ENCODE results near the gene ACOX3. TPM values are rescaled to one million over a fixed set of nuclear protein-coding genes. Genes with fewer than 3 reads are reported as not detected.

Gene ACOX3
- total RNA-seq, 2 experiments from 2014 or later: 16.8 to 17.7 TPM

DNA sequence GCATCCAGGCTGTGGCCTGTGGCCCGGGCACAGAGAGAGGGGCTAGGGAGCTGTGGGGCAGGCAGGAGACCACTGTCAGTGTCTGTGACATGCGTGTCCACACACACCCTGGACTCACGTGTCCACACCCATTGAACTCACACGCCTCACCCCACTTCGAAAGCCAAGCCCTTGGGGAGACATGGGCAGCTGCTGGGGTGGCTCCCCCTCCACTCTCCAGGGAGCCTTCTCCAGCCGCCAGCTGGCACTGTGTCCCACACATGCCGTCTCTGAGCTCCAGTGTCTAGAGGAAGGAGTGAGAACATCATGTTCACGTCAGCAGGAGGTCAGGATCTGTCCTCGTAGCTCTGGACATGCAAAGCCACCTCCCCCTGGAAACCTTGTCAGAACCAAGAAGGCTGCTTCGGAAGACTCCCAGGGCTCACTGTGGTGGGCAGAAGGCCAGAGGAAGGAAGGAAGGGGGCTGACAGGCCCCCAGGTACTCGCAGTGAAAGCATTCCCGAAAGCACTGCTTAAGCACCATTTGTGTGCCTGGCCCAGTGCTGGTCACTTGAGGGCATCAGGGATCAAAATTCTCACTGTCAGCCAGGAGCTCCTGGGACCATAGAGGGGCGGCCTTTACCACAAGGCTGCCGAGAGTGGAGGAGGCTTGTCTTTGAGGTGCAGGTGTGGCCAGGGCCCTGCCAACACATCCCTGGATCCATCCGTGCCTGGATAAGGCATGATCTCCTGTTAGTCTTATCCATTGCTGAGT is 109.5 kb downstream of the ACOX3 start:
- H3K4me1 Mint-ChIP-seq: no peaks in the 10 kb centered on the region
- H3K36me3 Mint-ChIP-seq (ENCODE audit: low read depth): no peaks in the 10 kb centered on the region
- no peak for DNase-seq
- peaks cover 9% of the 10 kb centered on the region for H3K9me3 Mint-ChIP-seq
- H3K27ac Mint-ChIP-seq: no peak overlapping the region
- ChIA-PET POLR2A (no interaction called here), CTCF (no interaction called here)
- no peak overlapping the region for H3K4me3 Mint-ChIP-seq
- H3K27me3 Mint-ChIP-seq: no peaks in the 10 kb centered on the region

GRCh38 chr4:8329859-8330761 is 110.4 kb downstream of the ACOX3 start:
- H3K27ac Mint-ChIP-seq: no peak overlapping the region
- no peaks in the 10 kb centered on the region for H3K27me3 Mint-ChIP-seq
- no peak for DNase-seq
- no peaks in the 10 kb centered on the region for H3K4me1 Mint-ChIP-seq
- ChIA-PET POLR2A (no interaction called here), CTCF (no interaction called here)
- no peaks in the 10 kb centered on the region for H3K36me3 Mint-ChIP-seq (ENCODE audit: low read depth)
- peaks cover 2% of the 10 kb centered on the region for H3K9me3 Mint-ChIP-seq
- H3K4me3 Mint-ChIP-seq: no peak overlapping the region

DNA sequence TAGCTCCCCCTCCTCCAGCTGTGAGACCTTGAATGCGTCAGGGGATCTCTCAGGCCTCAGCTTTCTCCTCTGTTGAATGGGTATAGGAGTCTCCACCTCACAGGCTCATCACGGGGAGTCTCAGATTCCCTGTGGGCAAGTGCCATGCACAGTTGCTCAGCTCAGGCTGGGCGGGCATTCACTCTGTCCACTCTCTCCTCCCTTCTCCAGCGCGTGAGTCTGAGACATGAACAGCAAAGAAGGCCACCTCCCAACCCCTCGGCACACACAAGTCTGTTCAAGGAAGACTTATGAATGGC is 111.0 kb downstream of the ACOX3 start:
- POLR2A ChIA-PET: no interaction called here
- Mint-ChIP-seq H3K4me3 (no peak overlapping the region), H3K27me3 (no peaks in the 10 kb centered on the region), H3K9me3 (no peaks in the 10 kb centered on the region), H3K36me3 (ENCODE audit: low read depth) (no peaks in the 10 kb centered on the region), H3K4me1 (no peaks in the 10 kb centered on the region), H3K27ac (no peak overlapping the region)
- no peak for DNase-seq
- CTCF ChIA-PET: no interaction called here

- no peaks in the 10 kb centered on the region for H3K9me3 Mint-ChIP-seq
- no peaks in the 10 kb centered on the region for H3K27me3 Mint-ChIP-seq
- no peak overlapping the region for H3K4me3 Mint-ChIP-seq
- no peak overlapping the region for H3K27ac Mint-ChIP-seq
- DNase-seq: no peak
- ChIA-PET CTCF (no interaction called here), POLR2A (no interaction called here)
- H3K36me3 Mint-ChIP-seq (ENCODE audit: low read depth): no peaks in the 10 kb centered on the region
- H3K4me1 Mint-ChIP-seq: no peaks in the 10 kb centered on the region
Measured at GRCh38 chr4:8328866-8329559, 111.5 kb downstream of the ACOX3 start.

GRCh38 chr4:8328456-8328855 is 112.1 kb downstream of the ACOX3 start:
- ChIA-PET CTCF (no interaction called here), POLR2A (no interaction called here)
- H3K9me3 Mint-ChIP-seq: no peaks in the 10 kb centered on the region
- DNase-seq: no peak
- H3K36me3 Mint-ChIP-seq (ENCODE audit: low read depth): no peaks in the 10 kb centered on the region
- no peak overlapping the region for H3K4me3 Mint-ChIP-seq
- H3K27ac Mint-ChIP-seq: no peak overlapping the region
- no peaks in the 10 kb centered on the region for H3K27me3 Mint-ChIP-seq
- H3K4me1 Mint-ChIP-seq: no peaks in the 10 kb centered on the region

DNA sequence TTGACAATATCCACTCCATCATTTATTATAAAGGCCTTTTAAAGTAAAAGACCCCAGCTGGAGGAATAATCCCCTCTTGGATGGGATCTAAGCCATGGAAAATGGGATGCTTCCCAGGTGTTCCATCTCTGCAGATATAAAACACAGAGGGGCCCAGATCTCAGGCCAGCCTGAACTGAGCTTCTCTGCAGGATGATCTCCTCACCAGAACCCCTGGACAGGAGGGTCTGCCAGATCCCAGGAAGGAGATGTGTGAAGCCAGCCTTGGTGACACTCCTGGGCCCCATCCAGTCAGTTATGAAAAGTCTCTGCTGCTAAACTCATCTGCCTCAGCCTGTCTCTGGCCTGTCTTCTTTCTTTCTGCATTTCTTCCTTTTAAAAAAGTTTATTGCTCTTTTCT is 114.3 kb downstream of the ACOX3 start:
- Mint-ChIP-seq H3K9me3 (no peaks in the 10 kb centered on the region), H3K27me3 (no peaks in the 10 kb centered on the region), H3K36me3 (ENCODE audit: low read depth) (no peaks in the 10 kb centered on the region), H3K4me1 (no peaks in the 10 kb centered on the region), H3K27ac (no peak overlapping the region), H3K4me3 (no peak overlapping the region)
- DNase-seq: no peak
- ChIA-PET CTCF (no interaction called here), POLR2A (no interaction called here)

DNA sequence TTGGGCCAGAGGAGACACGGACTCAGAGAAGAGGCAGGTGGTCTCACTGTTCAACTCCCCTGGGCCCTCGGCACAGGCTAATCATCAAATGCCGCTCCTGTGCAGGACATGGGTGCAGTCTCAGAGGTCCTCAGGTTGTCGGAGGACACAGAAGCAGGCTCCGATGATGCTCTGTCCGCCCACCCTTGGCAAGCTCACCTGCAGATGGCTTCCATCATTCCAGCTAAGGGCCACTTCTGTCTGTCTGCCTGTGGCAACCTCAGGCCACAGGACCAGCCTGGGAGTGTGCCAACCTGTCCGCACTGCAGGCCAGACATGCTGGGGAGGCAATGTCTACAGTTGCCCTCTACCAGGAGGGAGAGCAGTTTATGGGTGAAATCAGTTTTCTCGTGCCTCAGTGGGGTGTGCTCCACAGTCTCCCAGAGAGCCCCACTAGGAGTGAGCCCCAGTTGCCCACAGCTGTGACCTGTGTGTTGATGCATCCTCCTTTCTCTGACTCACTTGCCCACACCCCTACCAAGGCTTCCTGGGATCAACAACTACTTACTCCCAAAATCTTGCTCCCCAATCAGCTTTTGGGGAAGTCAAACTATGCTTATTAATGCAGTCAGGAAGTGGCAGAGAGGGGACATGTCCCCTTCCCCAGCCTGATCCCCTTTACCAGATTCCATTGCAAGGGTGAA is 115.1 kb downstream of the ACOX3 start:
- DNase-seq: no peak
- ChIA-PET POLR2A (no interaction called here), CTCF (no interaction called here)
- H3K9me3 Mint-ChIP-seq: no peaks in the 10 kb centered on the region
- H3K4me3 Mint-ChIP-seq: no peak overlapping the region
- no peaks in the 10 kb centered on the region for H3K27me3 Mint-ChIP-seq
- no peak overlapping the region for H3K27ac Mint-ChIP-seq
- H3K4me1 Mint-ChIP-seq: no peaks in the 10 kb centered on the region
- H3K36me3 Mint-ChIP-seq (ENCODE audit: low read depth): no peaks in the 10 kb centered on the region

DNA sequence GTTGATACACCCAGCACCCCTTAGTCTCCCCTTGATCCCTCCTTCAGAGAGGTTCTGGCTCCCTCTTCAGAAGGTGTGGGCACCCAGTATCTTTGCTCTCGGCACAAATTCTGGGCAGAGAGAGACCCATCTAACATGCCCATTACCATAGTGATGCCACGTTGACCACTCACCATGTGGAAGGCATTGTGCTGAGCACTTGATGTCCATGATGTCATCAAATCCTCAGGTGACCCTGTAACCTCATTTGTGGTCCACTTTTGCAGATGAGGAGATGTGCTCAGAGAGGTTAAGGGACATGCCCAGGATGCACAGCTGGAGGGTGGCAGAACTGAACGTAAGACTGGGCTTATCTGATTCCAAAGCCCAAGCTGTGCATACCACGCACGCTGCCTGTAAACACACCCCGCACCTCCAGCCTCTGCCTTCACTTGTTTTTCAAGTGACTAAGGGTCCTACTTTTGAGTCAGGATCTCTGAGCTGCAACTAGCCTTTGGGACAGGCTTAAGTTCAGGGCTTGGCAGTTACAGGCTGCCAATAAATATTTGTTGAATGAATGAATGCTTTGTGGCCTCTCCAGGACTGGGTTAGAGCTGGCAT is 115.8 kb downstream of the ACOX3 start:
- Mint-ChIP-seq H3K9me3 (no peaks in the 10 kb centered on the region), H3K36me3 (ENCODE audit: low read depth) (no peaks in the 10 kb centered on the region), H3K4me1 (no peaks in the 10 kb centered on the region), H3K27ac (no peak overlapping the region), H3K27me3 (no peaks in the 10 kb centered on the region), H3K4me3 (no peak overlapping the region)
- ChIA-PET CTCF (no interaction called here), POLR2A (no interaction called here)
- no peak for DNase-seq

- DNase-seq: no peak
- no peak overlapping the region for H3K27ac Mint-ChIP-seq
- H3K4me3 Mint-ChIP-seq: no peak overlapping the region
- ChIA-PET CTCF (no interaction called here), POLR2A (no interaction called here)
- H3K4me1 Mint-ChIP-seq: no peaks in the 10 kb centered on the region
- H3K36me3 Mint-ChIP-seq (ENCODE audit: low read depth): no peaks in the 10 kb centered on the region
- H3K9me3 Mint-ChIP-seq: no peaks in the 10 kb centered on the region
- no peaks in the 10 kb centered on the region for H3K27me3 Mint-ChIP-seq
Measured at GRCh38 chr4:8323947-8324555, 116.5 kb downstream of the ACOX3 start.

DNA sequence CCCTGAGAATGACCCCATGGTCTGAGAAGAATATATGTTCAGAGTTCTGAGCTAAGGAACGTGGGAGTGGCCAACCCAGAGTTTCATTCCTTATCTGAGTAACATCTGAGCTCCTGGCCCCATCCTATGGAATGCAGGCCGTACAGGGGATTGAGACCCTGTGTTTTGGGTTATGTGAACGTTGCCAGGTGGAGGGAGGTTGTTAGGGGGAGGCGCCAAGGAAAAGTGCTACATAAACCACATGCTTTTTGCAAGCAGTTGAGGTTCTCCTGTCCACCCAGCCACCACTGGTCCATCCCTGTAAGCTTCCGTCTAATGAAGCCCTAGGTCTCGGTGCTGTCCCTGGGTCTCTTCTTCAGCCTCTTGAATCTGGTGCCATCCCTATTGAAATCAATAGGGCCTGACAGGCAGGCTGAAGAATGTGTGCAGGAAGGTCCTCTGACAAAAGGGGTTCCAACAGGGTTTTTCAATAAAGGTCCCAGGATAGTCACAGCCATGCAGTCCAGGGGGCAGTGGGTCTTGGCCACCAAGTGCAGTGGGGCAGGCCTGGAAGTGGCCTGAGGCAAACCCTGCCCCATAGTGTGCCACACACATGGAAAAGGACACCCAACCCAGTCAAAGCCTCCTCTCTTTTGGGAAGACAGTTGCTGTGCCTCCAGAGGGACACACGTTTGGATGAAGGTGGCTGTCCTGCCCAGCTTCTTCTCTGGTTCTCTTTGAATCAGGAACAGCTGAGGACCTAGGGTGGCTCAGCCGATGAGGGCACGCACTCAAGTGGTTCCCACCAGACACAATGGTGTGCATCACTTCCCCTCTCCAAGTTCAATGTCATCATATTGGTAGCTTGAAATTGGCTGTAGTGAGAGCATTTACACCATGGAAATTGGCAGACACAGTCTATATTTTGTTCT is 117.5 kb downstream of the ACOX3 start:
- no peak overlapping the region for H3K4me3 Mint-ChIP-seq
- no peak overlapping the region for H3K27ac Mint-ChIP-seq
- CTCF ChIA-PET: no interaction called here

GRCh38 chr4:8321771-8322170 is 118.8 kb downstream of the ACOX3 start:
- Mint-ChIP-seq H3K9me3 (no peaks in the 10 kb centered on the region), H3K27ac (no peak overlapping the region), H3K27me3 (no peaks in the 10 kb centered on the region), H3K4me1 (no peaks in the 10 kb centered on the region), H3K36me3 (ENCODE audit: low read depth) (no peaks in the 10 kb centered on the region), H3K4me3 (no peak overlapping the region)
- DNase-seq: no peak
- POLR2A ChIA-PET: no interaction called here
- CTCF ChIA-PET: no interaction called here

More for the DNA sequence above, 117.5 kb downstream of the ACOX3 start:
- Mint-ChIP-seq H3K9me3 (no peaks in the 10 kb centered on the region), H3K4me1 (no peaks in the 10 kb centered on the region), H3K27me3 (no peaks in the 10 kb centered on the region), H3K36me3 (ENCODE audit: low read depth) (no peaks in the 10 kb centered on the region)
- POLR2A ChIA-PET: no interaction called here
- DNase-seq: no peak

DNA sequence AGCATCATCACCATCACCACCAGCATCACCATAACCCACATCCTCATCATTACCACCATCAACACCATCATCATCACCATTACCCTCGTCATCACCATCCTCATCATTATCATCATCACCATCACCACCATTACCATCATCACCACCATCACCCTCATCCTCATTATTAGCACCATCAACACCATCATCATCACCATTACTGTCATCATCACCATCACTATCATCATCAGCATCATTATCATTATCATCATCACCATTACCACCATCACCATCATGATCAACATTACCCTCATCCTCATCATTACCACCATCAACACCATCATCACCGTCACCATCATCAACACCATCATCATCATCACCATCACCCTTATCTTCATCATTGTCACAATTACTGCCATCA is 119.3 kb downstream of the ACOX3 start:
- no peak overlapping the region for H3K4me3 Mint-ChIP-seq

More for the DNA sequence above, 119.3 kb downstream of the ACOX3 start:
- no peak overlapping the region for H3K27ac Mint-ChIP-seq
- H3K27me3 Mint-ChIP-seq: no peaks in the 10 kb centered on the region
- ChIA-PET CTCF (no interaction called here), POLR2A (no interaction called here)
- H3K36me3 Mint-ChIP-seq (ENCODE audit: low read depth): no peaks in the 10 kb centered on the region
- no peak for DNase-seq
- no peaks in the 10 kb centered on the region for H3K4me1 Mint-ChIP-seq
- H3K9me3 Mint-ChIP-seq: no peaks in the 10 kb centered on the region
